Measurements from ENCODE around the gene MRFAP1. TPM values are rescaled to one million over a fixed set of nuclear protein-coding genes. Genes with fewer than 3 reads are reported as not detected.
A peak's percentile ranks its signal among the peaks of the same experiment; 100 is the strongest.

MRFAP1 gene
- total RNA-seq, 2 donors from 2014 or later, result 72.7 to 114 TPM

DNA sequence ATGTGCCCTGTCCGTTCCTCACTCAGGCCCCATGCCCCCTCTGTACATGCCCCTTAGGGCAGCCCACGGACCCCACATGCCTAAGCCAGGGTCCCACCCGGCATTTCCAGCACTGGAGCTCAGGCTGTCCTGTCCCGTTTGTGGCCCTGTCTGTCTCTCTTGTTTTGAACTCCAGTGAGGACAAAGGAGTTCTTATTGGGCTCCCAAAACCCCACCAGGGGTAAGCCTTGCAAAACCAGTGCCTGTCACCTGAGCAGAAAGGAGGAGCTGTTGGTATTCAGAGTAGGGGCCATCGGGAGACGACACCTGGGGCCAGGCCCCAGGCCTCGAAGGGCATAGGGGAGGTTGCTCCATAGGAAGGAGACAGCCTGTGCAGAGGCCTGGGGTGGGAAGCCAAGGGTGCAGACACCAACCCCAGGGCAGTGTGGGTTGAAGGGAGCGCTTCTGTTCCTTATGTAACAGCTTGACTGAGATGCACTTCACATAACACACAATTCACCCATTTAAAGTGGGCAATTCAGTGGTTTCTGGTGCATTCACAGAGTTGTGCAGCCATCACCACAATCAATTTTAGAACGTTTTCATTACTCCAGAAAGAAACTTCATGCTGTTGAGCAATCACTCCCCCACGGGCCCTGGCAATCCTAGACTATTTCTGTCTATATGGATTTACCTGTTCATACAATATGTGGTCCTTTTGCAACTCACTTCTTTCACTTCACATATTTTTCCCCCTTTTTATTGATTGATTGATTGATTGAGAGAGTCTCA, 33.8 kb upstream of the MRFAP1 start:
- Mint-ChIP-seq H3K27ac (peak overlapping the region; percentile 10 to 65), H3K36me3 (peaks cover 37 to 45% of the 10 kb centered on the region in 2 donors), H3K9me3 (peaks cover 11 to 16% of the 10 kb centered on the region in 2 donors)
- DNase-seq (ENCODE audit: low spot score in 2 of 2) (no peak), ATAC-seq (no peak)

DNA sequence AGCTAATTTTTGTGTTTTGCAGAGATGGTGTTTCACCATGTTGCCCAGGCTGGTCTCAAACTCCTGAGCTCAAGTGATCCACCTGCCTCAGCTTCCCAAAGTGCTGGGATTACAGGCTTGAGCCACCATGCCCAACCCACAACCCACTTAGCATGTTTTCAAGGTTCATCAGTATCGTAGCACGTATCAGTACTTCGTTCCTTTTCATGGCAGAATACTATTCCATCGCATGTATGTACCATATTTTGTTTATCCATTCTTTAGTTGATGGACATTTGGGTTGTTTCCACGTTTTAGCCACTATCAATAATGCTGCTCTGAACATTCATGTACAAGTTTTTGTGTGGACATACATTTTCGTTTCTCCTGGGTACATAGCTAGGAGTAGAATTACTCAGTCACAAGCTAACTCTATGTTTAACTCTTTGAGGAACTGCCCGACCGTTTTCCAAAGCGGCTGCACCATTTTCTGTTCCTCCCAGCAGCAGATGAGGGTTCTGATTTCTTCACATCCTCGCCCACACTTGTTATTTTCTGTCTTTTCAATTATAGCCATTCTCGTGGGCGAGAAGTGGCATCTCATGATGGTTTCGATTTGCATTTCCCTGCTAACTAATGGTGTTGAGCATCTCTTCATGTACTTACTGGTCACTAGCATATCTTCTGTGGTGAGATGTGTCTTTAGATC, 33.0 kb upstream of the MRFAP1 start:
- Mint-ChIP-seq H3K9me3 (peaks cover 11 to 16% of the 10 kb centered on the region in 2 donors), H3K27ac (no peak overlapping the region), H3K36me3 (peaks cover 37 to 38% of the 10 kb centered on the region in 2 donors)
- no peak for DNase-seq (ENCODE audit: low spot score in 2 of 2)
- no peak for ATAC-seq

GRCh38 chr4:6608758-6609414, 31.6 kb upstream of the MRFAP1 start:
- H3K36me3 Mint-ChIP-seq, result peaks cover 25 to 29% of the 10 kb centered on the region in 2 donors
- peaks cover 6 to 10% of the 10 kb centered on the region in 2 donors for H3K9me3 Mint-ChIP-seq
- H3K27ac Mint-ChIP-seq, result no peak overlapping the region
- no peak for DNase-seq (ENCODE audit: low spot score in 2 of 2)
- no peak for ATAC-seq

DNA sequence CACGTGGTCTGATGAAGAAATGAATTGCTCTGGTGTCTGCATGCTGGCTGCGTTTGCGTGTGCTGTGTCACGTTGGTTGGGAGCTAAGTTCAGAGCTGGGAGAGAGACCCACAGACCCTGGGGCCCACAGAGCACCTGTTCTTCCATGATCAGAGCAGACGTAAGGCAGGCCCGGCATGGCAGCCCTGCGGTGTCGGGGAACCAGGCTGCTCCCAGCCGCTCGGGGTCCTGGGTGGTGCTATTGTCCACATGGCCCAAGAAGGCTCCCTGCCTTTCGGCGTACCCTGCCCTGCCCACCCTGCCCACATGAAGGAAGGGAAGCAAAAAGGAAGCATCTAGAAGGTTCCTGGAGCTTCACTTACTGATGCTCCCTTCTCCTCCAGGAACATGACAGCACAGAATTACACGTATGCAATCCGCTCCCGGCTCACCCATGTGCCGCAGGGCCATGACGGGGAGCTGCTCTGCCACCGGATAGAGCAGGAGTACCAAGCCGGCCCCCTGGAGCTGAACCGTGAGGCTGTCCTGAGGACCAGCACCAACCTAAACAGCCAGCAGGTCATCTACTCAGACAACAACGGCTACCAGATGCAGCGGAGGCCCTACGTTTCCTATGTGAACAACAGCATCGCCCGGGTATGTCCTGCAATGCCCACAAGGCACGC, 30.9 kb upstream of the MRFAP1 start:
- H3K36me3 Mint-ChIP-seq, result peaks cover 19 to 22% of the 10 kb centered on the region in 2 donors
- no peak overlapping the region for H3K27ac Mint-ChIP-seq
- DNase-seq (ENCODE audit: low spot score in 2 of 2) (no peak), ATAC-seq (no peak)
- H3K9me3 Mint-ChIP-seq, result peaks cover 3% of the 10 kb centered on the region in 2 donors

DNA sequence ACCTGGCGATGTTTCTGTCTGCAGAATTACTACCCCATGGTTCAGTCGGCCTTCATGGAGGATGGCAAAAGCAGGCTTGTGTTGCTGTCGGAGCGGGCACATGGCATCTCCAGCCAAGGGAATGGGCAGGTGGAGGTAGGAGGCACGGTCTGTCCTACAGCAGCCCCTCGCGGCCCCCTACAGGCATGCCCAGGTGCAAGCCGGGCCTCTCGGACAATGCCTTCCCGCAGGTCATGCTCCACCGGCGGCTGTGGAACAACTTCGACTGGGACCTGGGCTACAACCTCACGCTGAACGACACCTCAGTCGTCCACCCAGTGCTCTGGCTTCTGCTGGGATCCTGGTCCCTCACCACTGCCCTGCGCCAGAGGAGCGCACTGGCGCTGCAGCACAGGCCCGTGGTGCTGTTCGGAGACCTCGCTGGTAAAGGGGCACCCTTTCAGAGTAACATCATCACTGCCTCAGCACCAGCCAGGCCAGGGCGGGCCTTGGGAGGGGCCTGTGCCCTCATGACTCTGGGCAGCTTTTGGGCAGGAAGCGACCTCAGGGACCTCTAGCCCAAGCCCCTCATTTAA, 29.5 kb upstream of the MRFAP1 start:
- DNase-seq (ENCODE audit: low spot score in 2 of 2) (no peak), ATAC-seq (no peak)
- H3K36me3 Mint-ChIP-seq, result peaks cover 5 to 10% of the 10 kb centered on the region in 2 donors
- H3K27ac Mint-ChIP-seq, result peak overlapping the region in 1 of 2 donors; percentile 50
- H3K9me3 Mint-ChIP-seq, result no peaks in the 10 kb centered on the region

DNA sequence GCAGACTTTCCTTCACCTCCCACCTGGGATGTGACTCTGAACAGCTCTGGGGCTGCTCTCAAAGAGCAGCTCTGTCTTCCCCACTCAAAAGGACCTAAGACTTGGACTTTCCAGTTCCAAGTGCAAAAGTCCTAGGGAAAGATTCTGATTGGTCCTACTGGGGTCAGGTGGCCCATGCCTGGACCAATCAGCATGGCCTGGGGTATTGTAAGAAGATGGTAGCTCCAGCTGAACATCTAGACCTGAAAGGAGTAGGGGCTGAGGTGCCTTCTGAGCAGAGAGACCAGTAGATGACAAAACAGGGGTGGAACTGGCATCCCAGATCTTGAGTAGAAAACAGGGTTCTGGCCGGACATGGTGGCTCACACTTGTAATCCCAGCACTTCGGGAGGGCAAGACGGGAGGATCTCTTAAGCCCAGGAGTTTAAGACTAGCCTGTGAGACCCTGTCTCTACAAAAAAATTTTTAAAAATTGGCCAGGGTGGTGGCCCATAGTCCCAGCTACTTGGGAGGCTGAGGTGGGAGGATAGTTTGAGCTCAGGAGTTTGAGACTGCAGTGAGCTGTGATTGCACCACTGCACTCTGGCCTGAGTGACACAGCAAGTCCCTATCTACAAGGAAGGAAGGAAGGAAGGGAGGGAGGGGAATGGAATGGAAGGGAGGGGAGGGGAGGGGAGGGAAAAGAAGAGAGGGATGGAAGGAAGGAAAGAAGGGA, 27.4 kb upstream of the MRFAP1 start:
- Mint-ChIP-seq H3K27ac (peak overlapping the region in 1 of 2 donors; percentile 77), H3K36me3 (peaks cover 11 to 13% of the 10 kb centered on the region in 2 donors), H3K9me3 (peaks cover 0 to 4% of the 10 kb centered on the region in 2 donors)
- DNase-seq (ENCODE audit: low spot score in 2 of 2) (no peak), ATAC-seq (no peak)

DNA sequence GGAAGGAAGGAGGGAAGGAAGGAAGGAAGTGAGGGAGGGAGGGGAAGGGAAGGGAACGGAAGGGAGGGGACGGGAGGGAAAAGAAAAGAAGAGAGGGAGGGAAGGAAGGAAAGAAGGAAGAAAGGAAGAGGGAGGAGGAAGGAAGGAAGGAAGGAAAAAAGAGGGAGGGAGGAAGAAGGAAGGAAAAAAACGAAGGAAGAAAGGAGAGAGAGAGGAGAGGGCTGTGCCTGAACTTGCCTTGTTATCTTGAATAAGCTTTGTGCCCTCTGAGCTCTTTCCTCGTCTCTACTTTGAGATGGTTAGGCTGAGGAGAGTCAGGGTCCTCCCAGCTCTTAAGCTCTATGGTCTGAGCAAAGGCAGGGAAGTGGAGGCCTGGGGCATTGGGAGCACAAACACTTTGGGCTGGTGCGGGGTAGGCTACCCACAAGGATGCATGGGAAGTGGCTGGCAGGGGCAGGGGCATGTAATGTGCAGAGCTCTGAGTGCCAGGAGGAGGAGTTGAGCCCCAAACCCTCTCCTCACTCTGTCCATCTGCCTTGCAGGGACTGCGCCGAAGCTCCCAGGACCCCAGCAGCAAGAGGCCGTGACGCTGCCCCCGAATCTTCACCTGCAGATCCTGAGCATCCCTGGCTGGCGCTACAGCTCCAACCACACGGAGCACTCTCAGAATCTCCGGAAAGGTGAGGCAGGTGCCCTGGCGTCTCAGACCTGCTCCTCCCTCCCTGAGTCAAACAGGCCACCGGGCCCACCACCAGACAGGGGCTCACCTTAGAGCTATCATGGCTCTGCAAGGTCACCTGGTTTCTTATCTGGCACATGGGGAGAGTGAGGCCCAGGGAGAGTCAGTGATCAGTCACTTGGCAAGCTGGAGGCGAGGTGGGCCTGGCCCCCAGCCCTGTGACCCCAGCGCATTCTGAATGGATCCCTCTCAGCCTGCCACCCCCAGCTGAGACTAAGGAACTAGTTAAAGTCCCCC, 26.5 kb upstream of the MRFAP1 start:
- H3K36me3 Mint-ChIP-seq, result peaks cover 11 to 13% of the 10 kb centered on the region in 2 donors

GRCh38 chr4:6614701-6615230, 25.7 kb upstream of the MRFAP1 start:
- no peak for ATAC-seq
- Mint-ChIP-seq H3K36me3 (peaks cover 11 to 13% of the 10 kb centered on the region in 2 donors), H3K27ac (peak overlapping the region in 1 of 2 donors; percentile 77), H3K9me3 (peaks cover 0 to 4% of the 10 kb centered on the region in 2 donors)
- DNase-seq (ENCODE audit: low spot score in 2 of 2), result no peak

More for the DNA sequence above, 26.5 kb upstream of the MRFAP1 start:
- peak overlapping the region; percentile 22 to 77 for H3K27ac Mint-ChIP-seq
- DNase-seq (ENCODE audit: low spot score in 2 of 2) (no peak), ATAC-seq (no peak)
- peaks cover 0 to 4% of the 10 kb centered on the region in 2 donors for H3K9me3 Mint-ChIP-seq

GRCh38 chr4:6616087-6616995, 24.1 kb upstream of the MRFAP1 start:
- H3K9me3 Mint-ChIP-seq, result peaks cover 0 to 4% of the 10 kb centered on the region in 2 donors
- DNase-seq (ENCODE audit: low spot score in 2 of 2) (no peak), ATAC-seq (no peak)
- peak overlapping the region in 1 of 2 donors; percentile 72 for H3K27ac Mint-ChIP-seq
- peaks cover 10 to 13% of the 10 kb centered on the region in 2 donors for H3K36me3 Mint-ChIP-seq

GRCh38 chr4:6617246-6617645, 23.2 kb upstream of the MRFAP1 start:
- no peak for ATAC-seq
- H3K36me3 Mint-ChIP-seq, result peaks cover 6 to 13% of the 10 kb centered on the region in 2 donors
- no peak overlapping the region for H3K27ac Mint-ChIP-seq

DNA sequence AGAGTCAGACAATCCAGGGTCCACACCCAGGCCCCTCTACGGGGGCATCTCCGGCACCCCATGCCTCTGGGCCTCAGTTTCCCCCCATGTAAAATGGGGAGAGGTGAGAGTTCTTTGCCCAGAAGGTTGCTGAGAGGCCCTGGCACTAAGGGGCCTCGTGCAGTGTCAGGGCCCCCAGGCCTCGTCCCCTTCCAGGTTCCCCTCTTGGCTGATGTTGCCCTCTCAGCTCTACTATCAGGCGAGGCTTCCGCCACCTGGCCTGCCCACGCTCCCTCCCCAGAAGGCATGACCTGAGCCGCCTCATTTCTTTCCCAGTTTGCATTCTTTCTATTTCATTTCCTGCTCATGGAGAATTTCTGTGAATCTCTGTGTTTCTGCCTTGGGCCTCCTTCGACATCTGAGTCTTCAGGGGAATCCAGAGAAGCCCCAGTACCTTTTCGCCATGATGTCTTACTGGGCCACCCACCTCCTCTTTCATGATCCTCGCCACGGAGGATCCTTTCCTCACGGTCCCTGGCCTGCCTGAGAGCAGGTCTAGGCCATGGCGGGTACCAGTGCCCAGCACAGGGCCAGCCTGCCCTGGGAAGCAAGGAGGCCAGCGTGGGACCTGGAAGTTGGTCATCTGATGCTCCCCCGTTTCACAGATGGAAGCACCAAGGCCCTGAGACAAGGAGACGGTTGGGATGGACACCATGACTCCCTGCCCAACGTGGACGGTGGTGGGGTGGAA, 21.9 kb upstream of the MRFAP1 start:
- peak overlapping the region in 1 of 2 donors; percentile 20 for H3K27ac Mint-ChIP-seq
- DNase-seq (ENCODE audit: low spot score in 2 of 2), result no peak
- H3K36me3 Mint-ChIP-seq, result peaks cover 6 to 13% of the 10 kb centered on the region in 2 donors
- H3K9me3 Mint-ChIP-seq, result peaks cover 0 to 4% of the 10 kb centered on the region in 2 donors
- no peak for ATAC-seq

More at GRCh38 chr4:6617246-6617645, 23.2 kb upstream of the MRFAP1 start:
- H3K9me3 Mint-ChIP-seq, result peaks cover 0 to 4% of the 10 kb centered on the region in 2 donors
- no peak for DNase-seq (ENCODE audit: low spot score in 2 of 2)

DNA sequence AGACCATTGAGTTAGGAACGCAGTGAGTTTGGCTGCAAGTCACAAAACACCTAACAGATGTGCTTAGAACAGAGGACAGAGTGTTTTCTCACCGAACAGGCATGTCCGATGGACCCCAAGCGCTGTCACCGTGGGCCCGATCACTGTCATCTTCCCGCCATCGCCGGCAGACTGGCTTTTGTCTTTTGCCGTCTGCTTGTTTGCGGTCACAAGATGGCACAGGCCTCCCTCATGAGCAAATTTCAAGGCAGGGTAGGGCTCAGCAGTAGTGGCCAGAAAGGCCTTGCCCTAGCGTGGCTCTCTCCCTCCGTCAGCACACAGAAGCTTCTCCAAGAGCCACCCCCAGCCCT, 21.4 kb upstream of the MRFAP1 start:
- Mint-ChIP-seq H3K9me3 (peaks cover 0 to 4% of the 10 kb centered on the region in 2 donors), H3K36me3 (peaks cover 6 to 13% of the 10 kb centered on the region in 2 donors), H3K27ac (no peak overlapping the region)
- DNase-seq (ENCODE audit: low spot score in 2 of 2) (no peak), ATAC-seq (no peak)
